ENCODE results near the gene DAZAP1.
A peak's percentile ranks its signal among the peaks of the same experiment; 100 is the strongest.

Gene DAZAP1

DNA sequence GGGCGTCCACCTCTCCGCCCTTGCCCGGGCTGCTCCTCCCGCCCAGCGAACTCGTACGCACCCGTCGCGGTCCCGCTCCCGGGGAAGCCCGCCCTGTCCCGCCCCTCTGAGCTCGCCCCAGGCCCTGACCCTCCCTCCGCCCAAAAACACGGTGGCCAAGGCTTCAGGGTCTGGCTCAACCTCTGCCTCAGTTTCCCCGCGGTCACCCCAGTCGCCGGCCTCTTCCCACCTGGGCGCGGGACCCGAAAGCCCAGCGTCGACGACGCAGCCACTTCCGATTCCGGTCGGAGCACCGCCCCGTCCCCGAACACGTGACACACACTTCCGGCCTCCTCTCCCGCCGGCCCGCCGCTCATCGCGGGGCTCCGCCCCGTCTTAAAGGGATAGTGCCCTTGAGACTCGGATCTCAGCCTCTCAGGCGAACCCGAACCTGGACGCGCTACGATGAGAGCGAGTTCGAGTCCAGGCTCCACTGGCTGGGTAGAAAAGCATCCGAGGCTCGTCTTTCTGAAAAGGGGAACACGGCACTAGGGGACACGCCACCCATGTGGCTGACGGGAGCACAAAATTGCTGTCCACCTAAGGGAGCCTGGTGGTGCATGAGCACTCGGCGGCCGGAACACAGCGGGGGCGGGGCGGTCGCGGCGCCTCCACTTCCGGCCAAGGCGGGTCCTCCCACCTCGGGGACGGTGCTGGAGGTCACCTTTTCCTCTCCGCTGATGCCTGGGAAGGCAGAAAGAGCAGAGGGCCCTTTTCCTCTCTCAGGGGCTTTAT, 71.7 kb downstream of the DAZAP1 start, which contains the start of gene C19orf25:
C19orf25 (minus strand) TSS at position 282 of the 774 bp plus-strand sequence. CDS start 312 bp downstream, outside the sequence.
- Histone ChIP-seq H3K27me3 (ENCODE audit: control insufficient read depth in 5 of 5, insufficient read depth in 4 of 5, low read length in 5 of 5) (peaks cover 0 to 8% (median 0%) of the 10 kb centered on the region in 5 donors), H3K4me1 (ENCODE audit: control insufficient read depth in 5 of 5, insufficient read depth in 5 of 5, low read length in 5 of 5) (peaks cover 0 to 31% (median 21%) of the 10 kb centered on the region in 5 donors), H3K9me3 (ENCODE audit: control insufficient read depth in 5 of 5, low read length in 5 of 5) (no peaks in the 10 kb centered on the region), H3K36me3 (ENCODE audit: control insufficient read depth in 5 of 5, insufficient read depth in 5 of 5, low read length in 5 of 5) (peaks cover 0 to 23% (median 13%) of the 10 kb centered on the region in 5 donors), H3K27ac (ENCODE audit: low read depth, low read length) (no peak within 1 kb of the TSS), H3K9ac (ENCODE audit: low read length in 5 of 5) (peak within 1 kb of the TSS in 4 of 5 donors; percentile 57 to 87 (median 74)), H3K4me3 (ENCODE audit: low read depth in 1 of 5, low read length in 5 of 5) (peak within 1 kb of the TSS; percentile 76 to 84 (median 78))

DNA sequence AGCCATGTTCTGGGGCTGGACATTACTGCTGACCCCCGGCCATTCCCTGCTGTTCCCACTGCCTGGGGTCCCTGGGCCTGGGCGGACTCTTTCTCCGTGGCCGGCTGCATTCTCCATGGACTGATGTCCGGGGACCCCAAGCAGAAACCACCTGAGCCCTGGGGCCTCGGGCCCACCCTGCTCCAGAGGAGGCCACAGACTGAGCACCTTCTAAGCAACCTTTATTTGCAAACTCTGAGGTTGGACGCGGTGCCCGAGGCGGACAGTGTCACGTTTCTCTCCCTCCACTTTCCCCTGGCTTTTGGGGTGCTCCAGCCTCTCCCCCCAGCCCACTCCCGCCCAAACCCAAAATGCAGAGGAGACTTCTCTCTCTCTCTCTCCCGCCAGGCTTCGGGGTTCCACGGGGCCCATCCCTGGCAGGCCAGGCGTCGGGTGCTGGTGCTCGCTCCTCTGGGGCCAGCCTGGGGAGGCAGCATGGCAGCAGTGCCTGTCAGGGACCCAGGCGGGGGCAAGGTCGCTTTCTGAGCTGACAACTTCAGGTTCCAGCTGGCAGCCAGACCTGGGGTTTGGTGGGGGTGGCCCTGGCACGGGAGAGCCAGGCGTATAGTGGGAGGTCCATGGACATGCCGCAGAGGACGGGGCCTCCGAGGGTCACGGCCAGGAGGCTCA, 74.0 kb downstream of the DAZAP1 start:
- Histone ChIP-seq H3K27me3 (ENCODE audit: control insufficient read depth in 5 of 5, insufficient read depth in 4 of 5, low read length in 5 of 5) (no peaks in the 10 kb centered on the region), H3K9me3 (ENCODE audit: control insufficient read depth in 5 of 5, low read length in 5 of 5) (no peaks in the 10 kb centered on the region), H3K36me3 (ENCODE audit: control insufficient read depth in 5 of 5, insufficient read depth in 5 of 5, low read length in 5 of 5) (peaks cover 0 to 3% (median 0%) of the 10 kb centered on the region in 5 donors), H3K27ac (ENCODE audit: low read depth, low read length) (no peak overlapping the region), H3K4me3 (ENCODE audit: low read depth in 1 of 5, low read length in 5 of 5) (no peak overlapping the region), H3K4me1 (ENCODE audit: control insufficient read depth in 5 of 5, insufficient read depth in 5 of 5, low read length in 5 of 5) (peaks cover 0 to 20% (median 16%) of the 10 kb centered on the region in 5 donors), H3K9ac (ENCODE audit: low read length in 5 of 5) (no peak overlapping the region)

DNA sequence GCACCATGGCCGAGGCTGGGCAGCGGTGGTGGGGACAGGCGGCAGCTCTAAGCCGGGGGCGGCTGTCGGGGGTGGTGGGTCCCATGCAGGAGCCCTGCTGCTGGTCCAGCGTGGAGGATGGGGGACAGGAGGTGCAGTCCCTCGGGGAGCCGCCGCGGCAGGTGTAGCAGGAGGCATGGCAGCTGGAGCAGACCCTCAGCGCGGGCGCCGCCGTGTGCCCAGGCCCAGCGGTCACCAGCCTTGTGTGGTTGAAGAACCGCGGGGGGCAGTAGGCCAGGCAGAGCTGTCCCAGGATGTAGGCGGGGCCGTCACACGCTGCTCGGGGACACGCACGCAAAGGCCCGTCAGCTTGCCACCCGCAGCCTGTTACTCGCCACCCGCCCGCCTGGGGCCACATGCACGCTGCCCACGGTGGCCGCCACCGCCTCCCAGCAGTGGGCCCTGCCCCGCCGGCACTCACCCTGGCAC, 74.5 kb downstream of the DAZAP1 start:
- Histone ChIP-seq H3K36me3 (ENCODE audit: control insufficient read depth in 5 of 5, insufficient read depth in 5 of 5, low read length in 5 of 5) (peaks cover 0 to 3% (median 0%) of the 10 kb centered on the region in 5 donors), H3K4me3 (ENCODE audit: low read depth in 1 of 5, low read length in 5 of 5) (no peak overlapping the region), H3K27ac (ENCODE audit: low read depth, low read length) (no peak overlapping the region), H3K9me3 (ENCODE audit: control insufficient read depth in 5 of 5, low read length in 5 of 5) (no peaks in the 10 kb centered on the region), H3K4me1 (ENCODE audit: control insufficient read depth in 5 of 5, insufficient read depth in 5 of 5, low read length in 5 of 5) (peaks cover 0 to 18% (median 16%) of the 10 kb centered on the region in 5 donors), H3K9ac (ENCODE audit: low read length in 5 of 5) (no peak overlapping the region), H3K27me3 (ENCODE audit: control insufficient read depth in 5 of 5, insufficient read depth in 4 of 5, low read length in 5 of 5) (no peaks in the 10 kb centered on the region)

DNA sequence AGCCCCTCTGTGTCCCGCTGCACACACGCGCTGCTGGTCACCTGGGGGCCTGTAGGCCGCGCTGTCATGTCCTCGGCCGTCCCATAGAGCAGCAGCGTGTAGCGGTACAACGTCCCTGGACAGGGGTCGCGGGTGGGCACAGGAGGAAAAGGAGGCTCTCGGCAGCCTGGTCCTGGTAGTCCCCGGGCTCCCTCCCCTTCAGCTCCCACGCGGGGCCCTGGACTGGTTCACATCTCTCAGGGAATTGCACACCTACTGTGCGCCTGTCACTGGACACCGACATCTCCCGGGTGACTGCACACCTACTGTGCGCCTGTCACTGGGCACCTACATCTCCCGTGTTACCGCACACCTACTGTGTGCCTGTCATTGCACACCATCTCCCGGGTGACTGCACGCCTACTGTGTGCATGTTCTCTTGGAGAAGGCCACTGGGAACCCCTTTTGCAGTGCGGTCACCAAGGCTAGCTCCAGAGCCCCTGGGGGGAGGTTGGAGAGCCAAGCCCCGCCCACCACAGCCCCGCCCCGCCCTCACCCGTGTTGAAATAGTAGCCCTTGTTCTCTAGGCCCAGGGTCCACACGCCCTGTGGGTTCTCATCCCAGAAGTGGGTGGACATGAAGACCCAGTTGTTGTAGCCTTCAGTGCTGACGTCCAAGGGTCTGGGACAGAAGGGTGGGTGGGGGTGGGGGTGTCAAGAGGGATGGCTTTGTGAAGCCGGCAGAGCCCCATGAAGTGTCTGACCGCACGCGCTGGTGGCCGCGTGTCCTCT, 75.2 kb downstream of the DAZAP1 start:
- Histone ChIP-seq H3K36me3 (ENCODE audit: control insufficient read depth in 5 of 5, insufficient read depth in 5 of 5, low read length in 5 of 5) (no peaks in the 10 kb centered on the region), H3K9ac (ENCODE audit: low read length in 5 of 5) (no peak overlapping the region), H3K9me3 (ENCODE audit: control insufficient read depth in 5 of 5, low read length in 5 of 5) (no peaks in the 10 kb centered on the region), H3K27me3 (ENCODE audit: control insufficient read depth in 5 of 5, insufficient read depth in 4 of 5, low read length in 5 of 5) (no peaks in the 10 kb centered on the region), H3K4me1 (ENCODE audit: control insufficient read depth in 5 of 5, insufficient read depth in 5 of 5, low read length in 5 of 5) (peaks cover 0 to 18% (median 16%) of the 10 kb centered on the region in 5 donors), H3K4me3 (ENCODE audit: low read depth in 1 of 5, low read length in 5 of 5) (no peak overlapping the region), H3K27ac (ENCODE audit: low read depth, low read length) (no peak overlapping the region)

DNA sequence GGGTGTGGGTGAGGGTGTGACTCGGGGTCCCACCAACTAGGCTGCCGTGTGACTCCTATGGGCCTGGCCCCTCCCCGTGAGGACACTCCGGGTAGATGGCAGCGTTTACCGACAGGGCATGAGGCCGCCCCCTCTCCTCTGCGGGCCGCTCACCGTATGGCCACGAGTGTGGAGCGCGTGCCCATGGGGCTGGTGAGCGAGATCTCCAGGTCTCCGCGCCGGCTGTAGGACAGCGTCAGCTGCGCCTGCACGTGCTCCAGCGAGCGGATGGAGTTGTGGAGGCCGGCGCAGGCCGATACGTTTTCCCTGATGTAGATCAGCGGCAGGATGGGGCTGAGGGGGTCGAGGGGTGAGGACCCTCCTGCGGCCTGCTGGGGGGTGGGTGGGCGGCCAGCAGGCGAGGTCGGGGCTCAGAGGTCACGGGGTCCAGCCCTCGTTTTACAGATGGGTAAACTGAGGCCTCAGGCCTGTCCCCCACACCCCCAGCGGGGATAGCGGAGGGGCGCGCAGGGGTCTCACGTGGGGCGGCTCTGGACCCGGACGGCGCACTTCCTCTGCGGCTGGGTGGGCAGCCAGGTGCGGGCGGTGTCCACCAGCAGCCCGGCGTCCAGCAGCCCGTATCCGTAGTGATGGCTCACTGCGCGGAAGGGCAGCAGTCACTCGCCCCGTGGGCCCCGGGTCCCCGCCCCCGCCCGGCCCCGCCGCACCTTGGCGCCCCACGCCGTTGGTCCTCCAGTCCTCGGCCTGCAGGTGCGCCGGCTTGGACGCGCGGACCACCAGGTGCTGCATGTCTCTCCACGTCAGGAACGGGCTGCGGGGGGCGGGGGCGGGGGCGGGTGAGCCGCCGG, 76.0 kb downstream of the DAZAP1 start:
- Histone ChIP-seq H3K4me1 (ENCODE audit: control insufficient read depth in 5 of 5, insufficient read depth in 5 of 5, low read length in 5 of 5) (peaks cover 0 to 11% (median 11%) of the 10 kb centered on the region in 5 donors), H3K4me3 (ENCODE audit: low read depth in 1 of 5, low read length in 5 of 5) (no peak overlapping the region), H3K27me3 (ENCODE audit: control insufficient read depth in 5 of 5, insufficient read depth in 4 of 5, low read length in 5 of 5) (no peaks in the 10 kb centered on the region), H3K36me3 (ENCODE audit: control insufficient read depth in 5 of 5, insufficient read depth in 5 of 5, low read length in 5 of 5) (no peaks in the 10 kb centered on the region), H3K27ac (ENCODE audit: low read depth, low read length) (no peak overlapping the region), H3K9me3 (ENCODE audit: control insufficient read depth in 5 of 5, low read length in 5 of 5) (no peaks in the 10 kb centered on the region), H3K9ac (ENCODE audit: low read length in 5 of 5) (no peak overlapping the region)

DNA sequence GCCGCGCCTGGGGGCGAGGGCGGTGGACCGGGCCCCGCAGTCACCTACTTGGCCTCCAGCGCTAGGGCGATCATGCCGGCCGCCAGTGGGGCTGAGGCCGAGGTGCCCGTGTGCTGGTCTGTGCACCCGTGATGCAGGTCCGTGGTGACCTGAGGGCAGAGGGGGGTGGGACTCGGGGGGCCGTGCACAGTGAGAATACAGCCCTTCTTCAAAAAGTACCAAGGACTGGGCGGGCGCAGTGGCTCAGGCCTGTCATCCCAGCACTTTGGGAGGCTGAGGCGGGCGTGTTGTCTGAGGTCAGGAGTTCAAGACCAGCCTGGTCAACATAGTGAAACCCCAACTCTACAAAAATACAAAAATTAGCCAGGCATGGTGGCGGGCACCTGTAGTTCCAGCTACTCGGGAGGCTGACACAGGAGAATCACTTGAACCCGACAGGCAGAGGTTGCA, 76.6 kb downstream of the DAZAP1 start:
- Histone ChIP-seq H3K4me1 (ENCODE audit: control insufficient read depth in 5 of 5, insufficient read depth in 5 of 5, low read length in 5 of 5) (peaks cover 0 to 6% (median 5%) of the 10 kb centered on the region in 5 donors), H3K9ac (ENCODE audit: low read length in 5 of 5) (no peak overlapping the region), H3K27me3 (ENCODE audit: control insufficient read depth in 5 of 5, insufficient read depth in 4 of 5, low read length in 5 of 5) (no peaks in the 10 kb centered on the region), H3K4me3 (ENCODE audit: low read depth in 1 of 5, low read length in 5 of 5) (no peak overlapping the region), H3K27ac (ENCODE audit: low read depth, low read length) (no peak overlapping the region), H3K36me3 (ENCODE audit: control insufficient read depth in 5 of 5, insufficient read depth in 5 of 5, low read length in 5 of 5) (no peaks in the 10 kb centered on the region), H3K9me3 (ENCODE audit: control insufficient read depth in 5 of 5, low read length in 5 of 5) (no peaks in the 10 kb centered on the region)

All from subcutaneous abdominal adipose tissue (tissue), 5 donors.